HepG2 (cell line): ENCODE measurements around the gene LRRC45. TPM values are rescaled to one million over a fixed set of nuclear protein-coding genes. Genes with fewer than 3 reads are reported as not detected.

ENCODE experiments used
- ATF6 ChIP-seq: sonication (generic); formaldehyde crosslinking; conservative IDR thresholded peaks from 2 replicates; pipeline ENCODE4 v1.4.0; 2020; ENCODE audit warnings: missing genetic modification reagents
- DNMT3B ChIP-seq: conservative IDR thresholded peaks from 2 replicates; pipeline ENCODE4 v1.6.1; 2016; ENCODE audit warnings: missing biosample characterization, control low read depth
- E2F2 ChIP-seq: sonication (generic); formaldehyde crosslinking; IDR thresholded peaks from 2 replicates; pipeline ENCODE4 v1.4.0; 2020; ENCODE audit warnings: missing genetic modification reagents, borderline replicate concordance
- FLYWCH1 ChIP-seq: sonication (generic); formaldehyde crosslinking; IDR thresholded peaks from 2 replicates; pipeline ENCODE4 v1.8.1; 2023; ENCODE audit warnings: mild to moderate bottlenecking, missing genetic modification reagents
- POGK ChIP-seq: sonication (generic); formaldehyde crosslinking; conservative IDR thresholded peaks from 2 replicates; pipeline ENCODE4 v1.8.0; 2022; ENCODE audit warnings: mild to moderate bottlenecking, moderate library complexity, missing genetic modification reagents
- SKIL ChIP-seq: sonication (generic); formaldehyde crosslinking; IDR thresholded peaks from 2 replicates; pipeline ENCODE4 v1.8.0; 2022; ENCODE audit warnings: missing genetic modification reagents, mild to moderate bottlenecking, moderate library complexity, borderline replicate concordance
- SSRP1 ChIP-seq: IDR thresholded peaks from 2 replicates; pipeline ENCODE4 v1.6.1; 2016; ENCODE audit warnings: control low read depth
- STAG1 ChIP-seq: sonication (generic); formaldehyde crosslinking; IDR thresholded peaks from 2 replicates; pipeline ENCODE4 v1.4.0; 2020; ENCODE audit warnings: missing genetic modification reagents
- THAP11 ChIP-seq: IDR thresholded peaks from 2 replicates; pipeline ENCODE4 v1.6.1; 2016; ENCODE audit warnings: missing biosample characterization, missing genetic modification reagents
- THYN1 ChIP-seq: sonication (generic); formaldehyde crosslinking; IDR thresholded peaks from 2 replicates; pipeline ENCODE4 v1.8.1; 2023; ENCODE audit warnings: low read depth, mild to moderate bottlenecking, moderate library complexity, missing genetic modification reagents, borderline replicate concordance
- ZFP82 ChIP-seq: sonication (generic); formaldehyde crosslinking; IDR thresholded peaks from 2 replicates; pipeline ENCODE4 v1.5.1; 2020; ENCODE audit warnings: mild to moderate bottlenecking, missing genetic modification reagents, borderline replicate concordance
- ZNF333 ChIP-seq: sonication (generic); formaldehyde crosslinking; IDR thresholded peaks from 2 replicates; pipeline ENCODE4 v1.4.0; 2020; ENCODE audit warnings: mild to moderate bottlenecking, missing genetic modification reagents, borderline replicate concordance
- ZNF343 ChIP-seq: sonication (generic); formaldehyde crosslinking; IDR thresholded peaks from 2 replicates; pipeline ENCODE4 v1.4.0; 2020; ENCODE audit warnings: mild to moderate bottlenecking, missing genetic modification reagents
- ZNF367 ChIP-seq: sonication (generic); formaldehyde crosslinking; IDR thresholded peaks from 2 replicates; pipeline ENCODE4 v1.4.0; 2020; ENCODE audit warnings: missing genetic modification reagents, borderline replicate concordance
- ZNF543 ChIP-seq: sonication (generic); formaldehyde crosslinking; IDR thresholded peaks from 2 replicates; pipeline ENCODE4 v1.4.0; 2020; ENCODE audit warnings: mild to moderate bottlenecking, missing genetic modification reagents
- ZNF788 ChIP-seq: sonication (generic); formaldehyde crosslinking; IDR thresholded peaks from 2 replicates; pipeline ENCODE4 v1.5.0; 2020; ENCODE audit warnings: mild to moderate bottlenecking, missing genetic modification reagents, borderline replicate concordance
- ZNF879 ChIP-seq: sonication (generic); formaldehyde crosslinking; IDR thresholded peaks from 2 replicates; pipeline ENCODE4 v1.8.1; 2023; ENCODE audit warnings: missing genetic modification reagents
- ZSCAN12 ChIP-seq: sonication (generic); formaldehyde crosslinking; IDR thresholded peaks from 2 replicates; pipeline ENCODE4 v1.9.0; 2021; ENCODE audit warnings: mild to moderate bottlenecking, missing genetic modification reagents
- ZSCAN21 ChIP-seq: sonication (generic); formaldehyde crosslinking; IDR thresholded peaks from 2 replicates; pipeline ENCODE4 v1.8.0; 2022; ENCODE audit warnings: mild to moderate bottlenecking, missing genetic modification reagents, moderate library complexity, borderline replicate concordance
- polyA plus RNA-seq, 8 experiments: library from polyadenylated mRNA; depleted of rRNA in 3 of 8; stranded (reverse) in 7 of 8; unstranded in 1 of 8; fragments of >200 nt; fragmentation: Illumina TruSeq in 4 of 8; extraction: Trizol in 4 of 8; gene quantifications; 2 replicates each; pipeline versions ENCODE4 v1.2.1 to v1.2.3, GENCODE V29; 2011 to 2016; ENCODE audit warnings: low read depth in 4 of 8, missing spikeins in 1 of 8, mixed read lengths in 1 of 8; ENCODE audit not compliant: insufficient read depth in 1 of 8
- total RNA-seq, 5 experiments: library from RNA; depleted of rRNA; stranded (reverse); fragments of >200 nt; fragmentation: Illumina TruSeq; extraction: Trizol; gene quantifications; 2 replicates each; pipeline ENCODE4 v1.2.3, GENCODE V29; 2016; ENCODE audit warnings: low read depth in 1 of 5

The LRRC45 gene
- total and polyA plus RNA-seq, 2 of the 13 experiments (the other 11 are each of a cell fraction or from before 2014, with no cell fraction given): 11.6 to 48.1 TPM

- peak; percentile 96 for TF ChIP-seq ZNF788 (CRISPR knock-in tag)
- no peak for TF ChIP-seq THYN1 (CRISPR knock-in tag)
- peak; percentile 36 for TF ChIP-seq STAG1 (CRISPR knock-in tag)
- TF ChIP-seq ZNF343: no peak
- no peak for TF ChIP-seq ZNF367
- TF ChIP-seq SSRP1 (CRISPR knock-in tag): 0 out of 2 replicates have a peak, but pooled peaks have one; percentile 41
- 0 out of 2 replicates have a peak, but pooled peaks have one; percentile 70 for TF ChIP-seq FLYWCH1 (CRISPR knock-in tag)
- peak; percentile 22; the same call in 1 of the 2 replicates for TF ChIP-seq ZSCAN12 (CRISPR knock-in tag)
- no peak; the same call in 1 of the 2 replicates for TF ChIP-seq ZNF333 (CRISPR knock-in tag)
- peak; percentile 67; the same call in 1 of the 2 replicates for TF ChIP-seq THAP11 (CRISPR knock-in tag)
- TF ChIP-seq ZSCAN21 (CRISPR knock-in tag): peak; percentile 77; the same call in 1 of the 2 replicates
- no peak for TF ChIP-seq ATF6 (CRISPR knock-in tag)
- peak; percentile 74 for TF ChIP-seq POGK (CRISPR knock-in tag)
- TF ChIP-seq ZNF543 (CRISPR knock-in tag): peak; percentile 97
- TF ChIP-seq ZFP82 (CRISPR knock-in tag): no peak
- TF ChIP-seq ZNF879 (CRISPR knock-in tag): peak; percentile 48; the same call in 1 of the 2 replicates
- no peak for TF ChIP-seq E2F2 (CRISPR knock-in tag)
- peak; percentile 95; the same call in 1 of the 2 replicates for TF ChIP-seq DNMT3B (CRISPR knock-in tag)
- peak; percentile 62; the same call in 1 of the 2 replicates for TF ChIP-seq SKIL (CRISPR knock-in tag)
Measured at GRCh38 chr17:82003411-82004381, 19.4 kb upstream of the LRRC45 start (continued).
